ENCODE measurements around the gene UBL3.

The UBL3 gene

DNA sequence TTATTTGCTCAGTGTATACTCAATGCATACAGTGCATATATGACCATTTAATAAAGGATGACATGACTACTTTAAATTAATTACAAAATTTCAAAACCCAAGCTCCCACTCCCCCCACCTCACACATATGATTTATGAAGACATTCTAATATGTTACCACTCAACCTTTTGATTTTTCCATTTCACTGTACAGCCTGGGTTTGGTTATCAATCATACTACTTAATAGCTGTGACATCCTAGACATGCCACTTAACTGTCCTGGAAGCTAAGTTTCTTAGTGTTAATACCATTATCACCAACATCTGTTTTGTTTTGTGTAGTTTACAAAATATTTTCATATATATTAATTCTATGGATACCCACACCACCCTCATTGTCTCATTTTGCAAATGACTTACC, 42.2 kb downstream of the UBL3 start:
- DNase-seq (ENCODE audit: low read depth) = no peak

DNA sequence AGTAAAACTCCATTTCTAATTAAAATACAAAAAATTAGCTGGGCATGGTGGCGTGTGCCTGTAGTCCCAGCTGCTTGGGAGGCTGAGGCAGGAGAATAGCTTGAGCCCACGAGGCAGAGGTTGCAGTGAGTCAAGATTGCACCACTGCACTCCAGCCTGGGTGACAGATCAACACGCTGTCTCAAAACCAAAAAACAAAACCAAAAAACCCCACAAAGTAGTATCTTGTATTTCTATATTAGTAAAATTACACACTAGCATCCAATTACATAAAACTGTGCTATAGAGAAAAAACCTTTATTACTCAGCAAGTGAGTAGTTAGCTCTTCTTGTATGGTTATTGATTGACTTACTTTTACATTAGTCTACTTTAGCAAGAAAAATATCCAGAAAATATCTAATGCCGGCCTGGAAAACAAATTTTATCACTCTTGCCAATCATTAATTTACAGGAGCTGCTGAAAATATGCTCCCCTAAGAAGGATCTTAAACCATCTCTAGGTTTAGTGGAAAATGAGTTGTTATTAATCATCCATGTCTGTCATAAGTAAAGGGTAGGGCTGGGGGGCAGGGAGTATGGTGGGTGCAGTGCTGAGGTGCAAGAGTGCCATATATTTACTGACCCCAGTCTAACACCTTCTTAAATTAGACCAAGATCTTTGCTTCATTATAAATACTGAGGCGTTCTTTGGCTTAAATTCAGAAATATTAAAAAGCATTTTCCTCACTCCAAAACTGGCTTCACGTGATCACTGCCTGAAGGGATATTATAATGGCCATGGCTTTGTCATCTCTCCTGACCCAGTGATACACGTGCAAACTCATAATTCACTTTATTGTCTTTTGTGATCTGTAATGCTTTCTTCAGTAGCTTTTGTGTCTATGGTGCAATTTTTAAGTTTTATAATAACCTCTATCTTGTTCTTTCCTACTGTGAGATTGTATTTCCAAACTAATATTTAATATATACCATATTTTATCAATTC, 44.1 kb downstream of the UBL3 start:
- no peak for DNase-seq (ENCODE audit: low read depth)

DNA sequence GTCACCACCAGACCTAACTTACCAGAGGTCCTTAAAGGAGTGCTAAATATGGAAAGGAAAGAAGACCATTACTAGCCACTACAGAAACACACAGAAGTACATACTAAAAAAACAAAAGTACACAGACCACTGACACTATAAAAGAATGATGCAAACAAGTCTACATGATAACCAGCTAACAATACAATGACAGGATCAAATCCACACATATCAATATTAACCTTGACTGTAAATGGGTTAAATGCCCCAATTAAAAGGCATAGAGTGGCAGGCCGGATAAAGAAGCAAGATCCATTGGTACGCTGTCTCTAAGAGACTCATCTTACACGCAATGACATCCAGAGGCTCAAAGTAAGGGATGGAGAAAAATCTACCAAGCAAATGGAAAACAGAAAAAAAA, 47.2 kb downstream of the UBL3 start:
- DNase-seq (ENCODE audit: low read depth) = no peak

DNA sequence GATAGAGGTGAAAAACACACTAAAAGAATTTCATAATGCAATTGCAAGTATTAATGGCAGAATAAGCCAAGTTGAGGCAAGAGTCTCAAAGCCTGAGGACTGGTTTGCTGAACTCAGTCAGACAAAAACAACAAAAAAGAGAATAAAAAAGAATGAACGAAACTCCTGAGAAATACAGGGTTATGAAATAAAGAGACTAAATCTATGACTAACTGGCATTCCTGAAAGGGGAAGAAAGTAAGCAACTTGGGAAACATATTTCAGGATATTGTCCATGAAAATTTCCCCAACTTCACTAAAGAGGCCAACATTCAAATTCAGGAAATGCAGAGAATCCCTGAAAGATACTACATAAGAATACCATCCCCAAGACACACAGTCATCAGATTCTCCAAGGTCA, 47.8 kb downstream of the UBL3 start:
- no peak for DNase-seq (ENCODE audit: low read depth)

DNA sequence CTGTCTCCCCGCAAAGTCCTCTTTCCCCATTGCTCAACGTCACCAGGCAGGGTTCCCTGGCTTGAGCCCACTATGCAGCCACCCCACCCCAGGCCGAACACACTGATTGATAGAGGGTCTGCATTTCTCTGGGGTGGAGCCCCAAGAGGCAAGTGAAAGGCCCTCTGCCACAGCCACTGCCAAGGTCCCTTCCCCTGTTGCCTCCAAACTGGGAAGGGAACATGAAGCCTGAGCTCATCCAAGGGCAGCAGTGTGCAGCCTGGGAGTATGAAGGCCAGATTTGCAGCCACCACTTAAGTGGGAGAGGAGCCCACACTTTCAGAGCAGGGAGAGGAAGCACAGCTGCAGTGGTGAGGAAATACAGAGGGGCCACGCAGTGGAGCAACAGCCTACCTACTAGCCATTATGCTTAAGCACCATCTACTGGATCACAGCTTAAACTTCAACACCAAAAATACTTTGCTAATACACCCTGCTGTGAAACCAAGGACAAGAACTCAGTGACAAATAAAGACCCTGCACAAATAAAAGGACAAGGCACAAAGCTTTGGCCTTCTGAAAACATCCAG, 48.6 kb downstream of the UBL3 start:
- no peak for DNase-seq (ENCODE audit: low read depth)

DNA sequence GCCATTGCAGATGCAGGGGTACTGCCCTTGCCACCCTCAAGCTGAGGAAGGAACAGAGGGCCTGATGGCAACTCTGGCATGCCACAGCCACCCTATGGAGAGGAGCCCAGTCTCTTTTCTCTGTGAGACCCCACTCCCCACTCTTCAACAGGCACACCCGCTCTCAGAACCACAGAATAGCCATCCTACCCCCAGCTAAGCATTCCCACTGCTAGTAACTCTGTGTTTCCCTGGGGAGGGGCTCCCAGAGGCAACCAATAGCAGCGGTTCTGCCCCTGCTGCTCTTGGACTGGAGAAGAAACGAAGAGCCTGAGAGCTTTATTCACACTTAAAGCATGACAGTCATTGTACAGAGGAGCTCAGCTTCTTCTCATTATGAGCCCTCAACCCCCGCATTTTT, 49.3 kb downstream of the UBL3 start:
- no peak for DNase-seq (ENCODE audit: low read depth)

DNA sequence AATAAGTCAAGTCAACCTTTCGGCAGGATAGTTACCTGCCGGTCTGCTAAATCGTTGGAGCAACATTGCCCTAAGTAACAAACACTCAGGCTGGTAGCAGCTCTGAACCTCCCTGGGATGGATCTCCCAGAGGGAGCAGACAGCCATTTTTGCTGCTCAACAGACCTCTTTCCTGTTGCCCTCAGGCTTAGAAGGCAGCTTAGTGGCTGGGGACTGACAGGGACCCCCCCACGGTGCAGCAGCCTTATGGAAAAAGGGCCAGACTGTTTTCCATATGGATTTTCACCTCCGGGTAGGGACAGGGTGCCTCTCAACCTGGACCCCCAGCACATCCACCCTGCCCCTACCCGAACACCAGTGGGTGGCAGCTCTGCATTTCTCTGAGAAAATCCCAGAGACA, 49.7 kb downstream of the UBL3 start:
- no peak for DNase-seq (ENCODE audit: low read depth)

DNA sequence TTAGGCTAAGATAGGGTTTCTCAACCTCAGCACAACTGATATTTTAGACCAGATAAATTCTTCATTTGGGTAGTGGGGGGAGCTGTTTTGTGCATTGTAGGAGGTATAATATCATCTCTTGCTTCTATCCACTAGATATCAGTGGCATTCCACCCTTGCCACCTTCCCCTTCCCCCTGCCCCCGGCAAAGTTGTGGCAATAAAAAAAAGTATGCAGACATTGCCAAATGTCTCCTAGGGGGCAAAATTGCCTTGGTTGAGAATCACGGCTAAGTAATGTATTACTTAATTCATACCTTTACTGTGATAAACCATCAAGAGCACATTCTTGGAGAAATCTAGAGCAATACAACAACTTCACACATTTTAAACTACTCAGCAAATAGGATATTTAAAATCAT, 51.4 kb downstream of the UBL3 start:
- DNase-seq (ENCODE audit: low read depth) = no peak

DNA sequence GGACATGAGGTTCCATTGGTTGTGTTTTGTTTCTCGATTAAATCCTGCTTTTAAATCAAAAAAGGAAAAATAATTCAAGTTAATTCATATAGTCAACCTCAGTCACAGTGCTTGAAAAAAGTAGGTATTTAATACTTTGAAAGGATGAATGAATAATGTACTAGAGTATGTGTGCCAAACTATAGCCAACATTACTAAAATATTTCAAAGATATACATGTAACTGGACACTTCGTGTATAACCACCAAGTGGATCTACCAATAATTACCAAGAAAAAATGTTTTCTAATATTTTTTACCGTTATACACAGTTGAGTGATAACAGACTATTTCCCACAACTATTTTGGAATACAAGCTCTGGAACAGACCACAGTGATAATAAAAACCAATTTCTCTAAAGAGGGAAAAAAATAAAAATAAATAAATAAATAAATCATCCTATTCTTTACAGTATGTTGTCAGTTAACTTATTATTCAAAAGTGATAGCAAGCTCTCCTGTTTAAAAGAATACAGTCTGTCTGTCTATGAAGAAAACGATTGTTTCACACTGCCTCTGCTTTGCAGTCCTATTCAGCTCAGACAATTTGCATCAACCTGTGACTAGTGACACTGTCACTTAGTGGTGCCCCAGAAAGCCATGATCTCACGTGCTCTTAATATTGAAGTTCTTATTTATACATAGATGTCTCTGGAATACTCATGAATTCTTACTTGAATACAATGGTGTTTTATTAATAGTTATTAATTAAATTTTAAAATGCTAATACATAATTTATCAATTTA, 58.2 kb downstream of the UBL3 start:
- no peak for DNase-seq (ENCODE audit: low read depth)

DNA sequence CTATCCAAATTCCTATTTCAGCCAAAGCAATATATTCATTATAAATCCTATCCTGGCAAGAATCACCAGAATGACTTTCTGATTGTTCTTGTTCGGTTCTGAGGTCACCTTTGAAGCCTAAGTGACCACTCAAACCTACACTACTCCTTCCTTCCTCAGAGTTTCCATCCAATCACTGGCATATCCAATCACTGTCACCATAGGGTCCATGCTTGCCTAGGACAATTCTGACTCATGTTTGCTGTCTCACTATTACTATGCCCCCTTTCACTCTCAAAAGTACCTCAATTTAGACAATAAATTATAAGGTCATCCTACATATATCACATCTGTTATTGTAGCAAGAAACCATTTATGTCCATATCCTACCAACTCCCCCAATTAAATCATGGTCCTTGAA, 58.9 kb downstream of the UBL3 start:
- DNase-seq (ENCODE audit: low read depth) = no peak

DNA sequence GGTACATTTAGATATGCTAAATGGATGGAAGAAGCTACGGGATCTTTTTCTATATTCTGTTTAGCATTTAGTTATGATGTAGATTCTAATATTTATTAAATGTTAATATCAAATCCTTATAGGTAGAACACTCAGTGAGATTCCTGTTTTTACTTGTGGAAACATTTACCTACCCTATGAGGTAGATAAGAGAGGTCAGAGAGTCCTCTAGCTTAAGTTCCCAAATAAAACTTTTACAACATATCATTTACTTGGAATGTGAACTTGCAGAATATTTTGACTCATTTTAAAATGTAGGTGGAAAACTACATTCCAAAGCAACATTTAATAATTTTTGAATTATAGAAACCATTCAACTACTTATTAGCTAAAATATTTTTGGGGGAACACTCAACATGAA, 63.7 kb downstream of the UBL3 start:
- no peak for DNase-seq (ENCODE audit: low read depth)

DNA sequence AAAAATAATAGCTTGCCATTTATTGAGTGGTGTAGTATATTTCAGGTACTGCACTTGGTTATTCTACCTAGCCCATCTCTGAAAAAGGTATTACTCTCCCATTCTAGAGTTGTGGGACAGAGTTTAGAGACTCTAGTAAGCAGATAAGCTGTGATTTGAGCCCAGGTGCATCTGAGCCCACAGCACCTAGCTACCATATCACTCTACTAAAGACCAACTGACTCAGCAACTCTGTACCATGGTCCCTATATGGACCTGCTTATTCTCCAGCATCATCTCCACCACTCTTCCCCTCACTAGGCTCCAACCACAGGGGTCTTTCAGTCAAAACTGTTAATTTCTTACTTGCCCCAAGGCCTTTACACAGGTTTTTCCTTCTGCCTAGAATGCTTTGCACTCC, 64.4 kb downstream of the UBL3 start:
- DNase-seq (ENCODE audit: low read depth) = no peak

DNA sequence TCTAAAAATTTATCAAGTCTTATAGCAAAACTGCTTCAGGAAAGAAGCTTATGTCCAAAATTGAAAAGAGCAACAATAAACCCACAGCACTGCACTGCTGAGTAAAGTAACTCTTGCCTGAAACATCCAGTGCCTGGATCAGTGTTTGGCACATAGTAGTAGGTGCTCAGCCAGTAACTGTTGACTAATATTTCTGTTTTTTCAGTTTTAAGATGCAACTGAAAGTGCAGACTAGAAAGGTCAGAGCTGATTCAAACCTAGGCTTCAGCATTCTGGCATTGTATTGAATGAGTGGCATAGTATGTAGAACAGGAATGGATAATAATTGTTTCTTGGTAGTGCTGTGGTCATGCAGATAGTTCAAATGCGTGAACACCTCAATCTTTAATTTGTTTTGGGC, 67.6 kb downstream of the UBL3 start:
- no peak for DNase-seq (ENCODE audit: low read depth)

DNA sequence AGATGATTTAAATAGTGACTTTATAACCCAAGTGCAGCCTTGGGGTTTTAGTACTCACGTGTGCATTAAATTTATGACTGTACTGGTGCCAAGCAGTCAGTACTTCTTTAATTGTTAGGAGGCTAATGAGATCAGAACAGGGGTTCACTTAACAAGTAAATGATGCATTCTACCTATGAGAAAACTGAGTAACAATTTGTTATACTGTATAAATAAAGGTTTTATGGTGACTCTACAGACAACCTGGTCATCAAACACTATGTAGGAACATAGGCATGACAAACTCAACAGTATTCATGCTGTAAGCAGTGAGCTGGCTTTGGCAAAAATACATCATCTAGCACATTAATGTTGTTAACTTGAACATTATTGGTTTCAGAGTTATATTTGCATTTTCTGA, 75.6 kb downstream of the UBL3 start:
- DNase-seq (ENCODE audit: low read depth) = no peak

DNA sequence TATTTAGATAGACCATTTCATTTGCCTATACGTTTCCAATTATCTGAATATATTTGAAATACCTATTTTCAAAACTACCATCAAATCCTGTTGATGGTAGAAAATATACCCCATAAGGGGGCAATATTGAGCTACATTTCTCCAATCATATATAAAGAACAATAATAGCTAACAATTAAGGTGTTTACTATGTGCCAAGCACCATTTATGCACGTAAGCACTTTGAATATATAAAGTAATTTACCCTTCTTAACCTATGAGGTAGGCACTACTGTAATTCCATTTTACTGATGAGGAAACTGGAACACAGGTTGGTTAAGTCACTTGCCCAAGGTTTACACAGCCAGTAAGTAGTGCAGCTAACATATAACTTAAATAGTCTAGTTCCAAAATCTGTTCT, 79.2 kb downstream of the UBL3 start:
- no peak for DNase-seq (ENCODE audit: low read depth)

DNA sequence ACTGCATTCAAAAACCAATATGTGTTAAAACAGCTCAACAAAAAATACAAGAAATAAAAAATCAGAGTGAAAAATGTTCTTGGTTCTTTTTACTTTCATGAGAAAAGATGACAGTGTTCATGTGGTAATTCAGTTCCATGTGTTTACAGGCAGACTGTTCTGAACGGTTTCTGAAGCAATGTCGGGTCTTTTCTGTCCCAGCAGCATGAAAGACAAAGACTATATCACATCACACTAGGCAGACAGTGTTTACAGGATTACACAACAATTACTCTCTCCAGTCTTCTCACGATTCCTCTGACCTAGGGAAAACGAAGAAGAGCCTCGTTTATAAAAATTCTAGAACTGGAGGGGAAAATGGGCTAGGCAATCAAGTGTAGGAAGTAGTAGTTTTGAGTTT, 83.4 kb downstream of the UBL3 start:
- DNase-seq (ENCODE audit: low read depth) = no peak

DNA sequence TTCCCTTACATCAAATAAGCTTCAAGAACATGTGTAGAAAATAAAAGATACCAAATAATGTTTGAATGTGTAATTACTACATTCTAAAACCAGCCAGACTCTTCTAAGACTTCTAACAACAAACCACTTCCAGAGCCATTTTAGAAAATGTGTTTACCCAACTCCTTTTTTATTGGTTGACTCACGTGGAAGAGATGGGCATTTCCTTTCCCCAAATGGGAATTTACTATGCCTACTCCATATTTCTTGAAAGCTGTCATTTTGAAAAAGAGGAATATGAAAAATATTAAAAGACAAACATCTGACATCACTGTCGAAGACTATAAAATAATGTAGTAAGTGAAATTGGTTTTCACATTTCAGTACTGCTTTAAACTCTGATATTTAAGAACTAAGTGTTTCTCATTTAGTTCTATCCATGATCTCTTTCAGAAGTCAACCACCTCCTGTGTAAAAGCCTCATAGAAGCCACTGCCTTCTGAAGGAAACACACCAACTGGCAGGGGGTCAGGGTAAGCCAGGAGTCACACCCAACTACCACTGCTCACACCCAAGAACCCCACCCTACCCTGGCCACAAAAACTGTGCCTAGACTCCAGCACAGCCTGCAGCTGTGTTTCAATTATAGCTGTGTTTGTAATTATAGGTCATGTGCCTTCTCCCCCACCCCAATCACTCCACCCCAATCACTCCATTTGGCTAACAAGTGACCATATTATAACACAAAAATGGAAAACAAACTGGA, 86.8 kb downstream of the UBL3 start:
- DNase-seq (ENCODE audit: low read depth) = no peak

DNA sequence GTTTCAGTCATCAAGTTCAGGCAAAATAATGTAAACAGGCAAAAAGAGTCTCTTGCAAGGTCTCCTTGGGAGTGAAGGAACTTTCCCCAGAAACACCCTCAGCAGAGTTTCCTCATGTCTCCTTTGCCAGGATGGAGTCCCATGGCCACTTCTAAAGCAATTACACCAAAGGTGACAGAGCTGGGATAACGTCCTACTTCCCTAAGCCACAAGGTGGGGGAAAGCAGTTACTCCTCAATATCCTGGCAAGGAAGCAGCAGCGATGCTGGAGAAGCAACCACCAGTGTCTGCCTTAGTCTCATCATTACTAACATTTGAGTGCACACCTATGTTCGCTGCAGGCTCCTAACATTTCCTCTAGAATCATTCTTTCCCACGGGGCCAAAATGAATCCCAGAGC, 88.6 kb downstream of the UBL3 start:
- DNase-seq (ENCODE audit: low read depth) = no peak

DNA sequence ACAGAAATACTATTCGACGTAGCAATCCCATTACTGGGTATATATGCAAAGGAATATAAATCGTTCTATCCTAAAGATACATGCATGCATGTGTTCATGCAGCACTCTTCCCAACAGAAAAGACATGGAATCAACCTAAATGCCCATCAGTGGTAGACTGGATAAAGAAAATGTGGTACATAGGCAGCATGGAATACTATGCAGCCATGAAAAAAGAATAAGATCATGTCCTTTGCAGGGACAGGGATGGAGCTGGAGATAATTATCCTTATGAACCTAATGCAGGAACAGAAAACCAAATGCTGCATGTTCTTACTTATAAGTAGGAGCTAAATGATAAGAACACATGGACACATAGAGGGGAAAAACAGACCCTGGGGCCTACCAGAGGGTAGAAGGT, 89.3 kb downstream of the UBL3 start:
- DNase-seq (ENCODE audit: low read depth) = no peak

DNA sequence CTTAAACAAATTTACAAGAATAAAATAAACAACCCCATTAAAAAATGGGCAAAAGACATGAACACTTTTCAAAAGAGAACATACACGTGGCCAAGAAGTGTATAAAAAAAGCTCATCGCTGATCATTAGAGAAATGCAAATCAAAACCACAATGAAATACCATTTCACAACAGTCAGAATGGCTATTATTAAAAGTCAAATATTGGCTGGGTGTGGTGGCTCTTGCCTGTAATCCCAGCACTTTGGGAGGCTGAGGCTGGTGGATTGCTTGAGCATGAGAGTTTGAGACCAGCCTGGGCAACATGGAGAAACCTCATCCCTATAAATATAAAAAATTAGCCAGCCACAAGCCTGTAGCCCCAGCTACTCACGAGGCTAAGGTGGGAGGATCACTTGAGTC, 89.9 kb downstream of the UBL3 start:
- no peak for DNase-seq (ENCODE audit: low read depth)

DNA sequence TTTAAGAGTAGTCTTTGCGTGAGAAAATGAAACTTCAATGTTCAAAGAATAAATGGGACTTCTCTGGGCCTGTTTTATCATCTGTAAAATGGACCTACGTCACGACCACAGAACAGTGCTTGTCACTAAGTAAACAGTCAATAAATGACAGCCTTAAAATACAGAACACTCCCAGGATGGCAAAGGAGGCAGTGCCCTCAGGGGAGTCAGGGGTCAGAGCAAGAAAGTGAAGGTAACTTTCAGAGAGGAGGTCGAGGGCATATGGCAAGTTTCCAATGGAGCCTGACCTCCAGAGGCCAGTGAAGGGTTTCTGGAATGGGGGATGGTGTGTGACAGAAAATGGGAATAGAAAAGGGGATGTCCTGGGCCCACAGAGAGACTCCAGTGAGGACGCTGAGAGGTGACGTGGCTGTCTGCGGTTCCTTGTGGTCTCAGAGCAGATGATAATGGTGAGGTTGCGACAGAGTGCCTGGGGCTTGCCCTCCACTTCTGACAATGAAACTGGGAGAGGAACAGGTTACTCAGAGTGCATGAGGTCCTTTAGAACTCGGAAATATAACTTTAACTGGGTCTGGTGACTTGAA, 91.8 kb downstream of the UBL3 start:
- DNase-seq (ENCODE audit: low read depth) = no peak

DNA sequence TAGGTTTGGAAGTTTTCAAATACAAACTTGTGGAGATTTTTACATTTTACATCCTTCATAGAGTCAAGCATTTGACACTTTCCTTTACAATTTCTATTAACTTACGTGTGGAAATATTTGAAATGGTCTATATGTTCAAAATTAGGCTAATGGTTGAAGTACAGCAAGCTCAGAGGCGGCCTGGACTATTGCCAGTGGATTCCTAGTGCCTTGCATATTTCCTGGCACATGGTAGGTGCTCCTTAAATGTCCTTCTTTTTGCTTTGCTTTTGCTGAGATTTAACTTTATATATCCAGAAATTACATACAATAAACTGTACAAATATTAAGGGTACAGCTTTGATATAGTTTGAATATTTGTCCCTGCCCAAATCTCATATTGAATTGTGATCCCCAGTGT, 93.9 kb downstream of the UBL3 start:
- no peak for DNase-seq (ENCODE audit: low read depth)
